ENCODE measurements around the gene SHMT2.

The SHMT2 gene

GRCh38 chr12:57198329-57198728 lies 31.2 kb upstream of the SHMT2 start:
- no peak for DNase-seq

- DNase-seq, result no peak
Measured at GRCh38 chr12:57199191-57199590, 30.3 kb upstream of the SHMT2 start.

- DNase-seq, result no peak
Measured at GRCh38 chr12:57200497-57200896, 29.0 kb upstream of the SHMT2 start.

GRCh38 chr12:57201219-57201618 lies 28.3 kb upstream of the SHMT2 start:
- no peak for DNase-seq

GRCh38 chr12:57201631-57202030 lies 27.9 kb upstream of the SHMT2 start:
- DNase-seq, result no peak

- DNase-seq, result no peak
Measured at GRCh38 chr12:57202321-57202720, 27.2 kb upstream of the SHMT2 start.

GRCh38 chr12:57203201-57203600 lies 26.3 kb upstream of the SHMT2 start:
- no peak for DNase-seq

GRCh38 chr12:57203791-57204190 lies 25.7 kb upstream of the SHMT2 start:
- no peak for DNase-seq

- no peak for DNase-seq
Measured at GRCh38 chr12:57204454-57204853, 25.1 kb upstream of the SHMT2 start.

GRCh38 chr12:57205186-57205585 lies 24.3 kb upstream of the SHMT2 start:
- DNase-seq, result no peak

GRCh38 chr12:57205931-57206330 lies 23.6 kb upstream of the SHMT2 start:
- DNase-seq, result no peak

- DNase-seq, result no peak
Measured at GRCh38 chr12:57207731-57208630, 21.5 kb upstream of the SHMT2 start.

- DNase-seq, result no peak
Measured at GRCh38 chr12:57208631-57209282, 20.8 kb upstream of the SHMT2 start.

- DNase-seq, result no peak
Measured at GRCh38 chr12:57209916-57210315, 19.6 kb upstream of the SHMT2 start.

GRCh38 chr12:57210461-57210860 lies 19.1 kb upstream of the SHMT2 start:
- DNase-seq, result no peak

GRCh38 chr12:57210926-57211692 lies 18.4 kb upstream of the SHMT2 start:
- no peak for DNase-seq

- no peak for DNase-seq
Measured at GRCh38 chr12:57211791-57212700, 17.5 kb upstream of the SHMT2 start.

GRCh38 chr12:57212701-57213057 lies 16.8 kb upstream of the SHMT2 start:
- DNase-seq, result no peak

GRCh38 chr12:57213058-57213715 lies 16.3 kb upstream of the SHMT2 start:
- no peak for DNase-seq

GRCh38 chr12:57213763-57214397 lies 15.6 kb upstream of the SHMT2 start:
- no peak for DNase-seq

- no peak for DNase-seq
Measured at GRCh38 chr12:57214398-57214781, 15.1 kb upstream of the SHMT2 start.

GRCh38 chr12:57215065-57215464 lies 14.4 kb upstream of the SHMT2 start:
- no peak for DNase-seq
